Measurements from ENCODE around the gene AKAP1. TPM values are rescaled to one million over a fixed set of nuclear protein-coding genes. Genes with fewer than 3 reads are reported as not detected.
A peak's percentile ranks its signal among the peaks of the same experiment; 100 is the strongest.

AKAP1 gene
- total RNA-seq, 2 experiments from 2014 or later: 21.4 to 23.8 TPM

- POLR2A ChIA-PET: no interaction called here
- Mint-ChIP-seq H3K4me1 (peaks cover 10% of the 10 kb centered on the region), H3K4me3 (no peak overlapping the region), H3K36me3 (peaks cover 3% of the 10 kb centered on the region), H3K27me3 (no peaks in the 10 kb centered on the region), H3K9me3 (no peaks in the 10 kb centered on the region), H3K27ac (no peak overlapping the region)
- ATAC-seq (ENCODE audit: low read depth): no peak
- no peak for DNase-seq
Measured at GRCh38 chr17:57105591-57105990, 20.5 kb downstream of the AKAP1 start.

GRCh38 chr17:57106107-57106835, 21.2 kb downstream of the AKAP1 start:
- DNase-seq (no peak), ATAC-seq (ENCODE audit: low read depth) (no peak)
- Mint-ChIP-seq H3K27me3 (no peaks in the 10 kb centered on the region), H3K27ac (no peak overlapping the region), H3K4me1 (peaks cover 11% of the 10 kb centered on the region), H3K36me3 (peaks cover 3% of the 10 kb centered on the region), H3K4me3 (no peak overlapping the region), H3K9me3 (no peaks in the 10 kb centered on the region)
- POLR2A ChIA-PET: no interaction called here

GRCh38 chr17:57106836-57107497, 21.9 kb downstream of the AKAP1 start:
- POLR2A ChIA-PET: no interaction called here

GRCh38 chr17:57107498-57108101, 22.6 kb downstream of the AKAP1 start:
- no peak overlapping the region for H3K4me3 Mint-ChIP-seq
- no peaks in the 10 kb centered on the region for H3K36me3 Mint-ChIP-seq
- DNase-seq: no peak
- H3K27ac Mint-ChIP-seq: no peak overlapping the region
- no peaks in the 10 kb centered on the region for H3K9me3 Mint-ChIP-seq
- POLR2A ChIA-PET: no interaction called here
- H3K4me1 Mint-ChIP-seq: peaks cover 1% of the 10 kb centered on the region
- H3K27me3 Mint-ChIP-seq: no peaks in the 10 kb centered on the region
- ATAC-seq (ENCODE audit: low read depth): no peak

More at GRCh38 chr17:57106836-57107497, 21.9 kb downstream of the AKAP1 start:
- Mint-ChIP-seq H3K36me3 (peaks cover 2% of the 10 kb centered on the region), H3K4me1 (peaks cover 7% of the 10 kb centered on the region), H3K27me3 (no peaks in the 10 kb centered on the region), H3K27ac (no peak overlapping the region), H3K4me3 (no peak overlapping the region), H3K9me3 (no peaks in the 10 kb centered on the region)
- DNase-seq (no peak), ATAC-seq (ENCODE audit: low read depth) (no peak)

GRCh38 chr17:57108671-57109392, 23.8 kb downstream of the AKAP1 start:
- POLR2A ChIA-PET: no interaction called here
- Mint-ChIP-seq H3K36me3 (no peaks in the 10 kb centered on the region), H3K27ac (no peak overlapping the region), H3K4me1 (peaks cover 1% of the 10 kb centered on the region), H3K9me3 (no peaks in the 10 kb centered on the region), H3K27me3 (no peaks in the 10 kb centered on the region), H3K4me3 (no peak overlapping the region)
- DNase-seq: no peak
- no peak for ATAC-seq (ENCODE audit: low read depth)

GRCh38 chr17:57109393-57110151, 24.5 kb downstream of the AKAP1 start:
- peaks cover 1% of the 10 kb centered on the region for H3K4me1 Mint-ChIP-seq
- H3K36me3 Mint-ChIP-seq: no peaks in the 10 kb centered on the region
- no peak overlapping the region for H3K4me3 Mint-ChIP-seq
- no peaks in the 10 kb centered on the region for H3K27me3 Mint-ChIP-seq
- H3K27ac Mint-ChIP-seq: no peak overlapping the region
- H3K9me3 Mint-ChIP-seq: no peaks in the 10 kb centered on the region
- POLR2A ChIA-PET: no interaction called here
- ATAC-seq (ENCODE audit: low read depth): no peak
- no peak for DNase-seq

- Mint-ChIP-seq H3K4me1 (peaks cover 1% of the 10 kb centered on the region), H3K36me3 (no peaks in the 10 kb centered on the region), H3K27me3 (no peaks in the 10 kb centered on the region), H3K4me3 (no peak overlapping the region), H3K9me3 (no peaks in the 10 kb centered on the region), H3K27ac (no peak overlapping the region)
- POLR2A ChIA-PET: no interaction called here
- ATAC-seq (ENCODE audit: low read depth) (no peak), DNase-seq (no peak)
Measured at GRCh38 chr17:57110152-57110542, 25.1 kb downstream of the AKAP1 start.

GRCh38 chr17:57110579-57111325, 25.7 kb downstream of the AKAP1 start:
- H3K27me3 Mint-ChIP-seq: no peaks in the 10 kb centered on the region

GRCh38 chr17:57111386-57111785, 26.3 kb downstream of the AKAP1 start:
- no peak for DNase-seq
- Mint-ChIP-seq H3K9me3 (no peaks in the 10 kb centered on the region), H3K4me1 (peaks cover 1% of the 10 kb centered on the region), H3K27ac (no peak overlapping the region), H3K27me3 (no peaks in the 10 kb centered on the region), H3K4me3 (no peak overlapping the region), H3K36me3 (no peaks in the 10 kb centered on the region)
- no peak for ATAC-seq (ENCODE audit: low read depth)
- POLR2A ChIA-PET: no interaction called here

More at GRCh38 chr17:57110579-57111325, 25.7 kb downstream of the AKAP1 start:
- Mint-ChIP-seq H3K9me3 (no peaks in the 10 kb centered on the region), H3K4me1 (peaks cover 1% of the 10 kb centered on the region), H3K27ac (no peak overlapping the region), H3K36me3 (no peaks in the 10 kb centered on the region), H3K4me3 (no peak overlapping the region)
- DNase-seq (no peak), ATAC-seq (ENCODE audit: low read depth) (no peak)
- POLR2A ChIA-PET: no interaction called here

- ATAC-seq (ENCODE audit: low read depth): no peak
- H3K4me3 Mint-ChIP-seq: no peak overlapping the region
- H3K27me3 Mint-ChIP-seq: no peaks in the 10 kb centered on the region
- H3K4me1 Mint-ChIP-seq: peaks cover 1% of the 10 kb centered on the region
- H3K36me3 Mint-ChIP-seq: no peaks in the 10 kb centered on the region
- POLR2A ChIA-PET: no interaction called here
- no peaks in the 10 kb centered on the region for H3K9me3 Mint-ChIP-seq
- H3K27ac Mint-ChIP-seq: no peak overlapping the region
- DNase-seq: no peak
Measured at GRCh38 chr17:57113011-57113410, 28.0 kb downstream of the AKAP1 start.

- POLR2A ChIA-PET: no interaction called here
- peaks cover 2% of the 10 kb centered on the region for H3K36me3 Mint-ChIP-seq
- ATAC-seq (ENCODE audit: low read depth): no peak
Measured at GRCh38 chr17:57113656-57114055, 28.6 kb downstream of the AKAP1 start.

GRCh38 chr17:57114085-57114673, 29.1 kb downstream of the AKAP1 start:
- H3K27ac Mint-ChIP-seq: no peak overlapping the region
- POLR2A ChIA-PET: no interaction called here
- H3K4me1 Mint-ChIP-seq: peaks cover 1% of the 10 kb centered on the region
- peaks cover 5% of the 10 kb centered on the region for H3K36me3 Mint-ChIP-seq
- no peak overlapping the region for H3K4me3 Mint-ChIP-seq
- DNase-seq (peak; percentile 69), ATAC-seq (ENCODE audit: low read depth) (peak; percentile 52)
- H3K27me3 Mint-ChIP-seq: no peaks in the 10 kb centered on the region
- no peaks in the 10 kb centered on the region for H3K9me3 Mint-ChIP-seq

More at GRCh38 chr17:57113656-57114055, 28.6 kb downstream of the AKAP1 start:
- no peak for DNase-seq
- no peak overlapping the region for H3K27ac Mint-ChIP-seq
- H3K4me3 Mint-ChIP-seq: no peak overlapping the region
- peaks cover 1% of the 10 kb centered on the region for H3K4me1 Mint-ChIP-seq
- no peaks in the 10 kb centered on the region for H3K9me3 Mint-ChIP-seq
- no peaks in the 10 kb centered on the region for H3K27me3 Mint-ChIP-seq

Data from activated naive CD8-positive, alpha-beta T cell treated with anti-CD3 and anti-CD28 coated beads, Interleukin-2, amount 10 ng/mL, durations not matched to agents 7 days and 5 days (primary cell).